Measurements from ENCODE around the gene PRPF19. TPM values are rescaled to one million over a fixed set of nuclear protein-coding genes. Genes with fewer than 3 reads are reported as not detected.

The PRPF19 gene
- polyA plus RNA-seq, 2 of the 4 experiments (the other 2 are of a cell fraction): 41.1 to 177 TPM

DNA sequence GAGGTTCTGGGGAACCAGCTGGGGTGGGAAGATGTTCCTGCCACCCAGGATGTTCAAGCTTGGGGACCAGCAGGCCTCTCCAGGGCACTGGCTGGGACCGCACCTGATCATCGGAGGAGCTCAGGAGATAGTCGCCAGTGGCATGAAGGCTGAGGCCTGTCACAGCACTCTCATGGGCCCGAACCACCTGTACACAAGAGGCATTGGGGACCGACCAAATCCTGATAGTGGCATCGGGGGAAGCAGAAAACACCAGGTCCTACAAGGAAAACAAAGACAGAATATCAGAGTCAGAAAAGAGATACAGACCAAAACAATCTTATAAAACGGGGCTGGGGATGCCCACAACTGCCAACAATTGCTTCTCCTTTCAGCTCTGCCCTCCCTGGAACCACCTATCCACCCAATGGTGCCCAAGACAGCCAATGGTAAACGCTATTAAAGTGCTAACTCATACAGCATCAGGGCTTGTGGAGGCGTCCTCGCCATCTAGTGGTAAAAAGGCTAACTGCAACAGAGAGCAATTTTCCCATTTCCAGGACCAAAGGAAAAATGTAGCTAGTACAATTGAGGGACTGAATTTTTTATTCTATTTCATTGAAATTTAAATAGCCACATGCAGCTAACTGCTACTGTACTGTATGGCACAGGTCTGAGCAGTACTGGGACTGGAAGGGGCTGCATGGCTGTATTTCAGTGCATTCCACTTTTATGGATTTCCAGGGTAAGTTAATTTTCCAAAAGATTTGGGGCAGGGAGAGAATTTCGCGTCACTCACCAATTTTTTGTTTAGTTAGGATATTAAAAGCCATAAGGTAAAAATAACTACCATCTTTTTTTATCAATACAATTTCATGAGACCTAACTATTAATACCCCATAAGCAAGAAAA is 7.1 kb downstream of the PRPF19 start:
- CTCF ChIA-PET: interaction anchor here (0.6 to 12.7 kb wide), 37 partner anchors 9 to 483 kb away, joined by 3 to 153 read pairs (median 5); partner anchors contain the start of genes CCDC86, PTGDR2, TMEM109 and ZP1
- no peaks in the 10 kb centered on the region for H3K9me3 ChIP-seq
- H3K4me3 ChIP-seq: no peak overlapping the region
- H3K27ac ChIP-seq: peak overlapping the region; percentile 46 to 75; a peak in 5 of 6 replicates
- POLR2A ChIA-PET: interaction anchor here (0.6 kb wide), 1 partner anchor 124 kb away, joined by 3 read pairs; no protein-coding TSS in a partner anchor
- 56% methylated on average over 11 of the region's 12 CpGs for WGBS (ENCODE audit: missing lambda C conversion rate)
- H3K4me1 ChIP-seq: peaks cover 7% of the 10 kb centered on the region; the same call in 2 of the 3 replicates
- peak; percentile 76 to 81 for DNase-seq (ENCODE audit: low read depth in 1 of 2, low spot score in 1 of 2)
- no peak for FAIRE-seq
- H3K4me2 ChIP-seq: no peak overlapping the region
- ATAC-seq: peak; percentile 85 to 97
- TF ChIP-seq FOXS1 (CRISPR knock-in tag; IDR thresholded peaks at IDR 0.05) (no peak; the same call in 1 of the 2 replicates), EHMT2 (IDR thresholded peaks at IDR 0.05; ENCODE audit: low read depth) (no peak), MYC (IDR thresholded peaks at IDR 0.05; ENCODE audit: borderline replicate concordance, low read length) (no peak), CHD2 (IDR thresholded peaks at IDR 0.05; ENCODE audit: low read length, partially characterized antibody) (no peak), MAFK (IDR thresholded peaks at IDR 0.05; ENCODE audit: partially characterized antibody) (peak; percentile 75), KDM1A (IDR thresholded peaks at IDR 0.05; ENCODE audit: low read depth) (no peak), HEYL (CRISPR knock-in tag; IDR thresholded peaks at IDR 0.05) (no peak), HDAC2 (IDR thresholded peaks at IDR 0.05) (no peak), PHF8 (IDR thresholded peaks at IDR 0.05; ENCODE audit: borderline replicate concordance, low read depth) (no peak), GATA3 (IDR thresholded peaks at IDR 0.05; ENCODE audit: borderline replicate concordance) (no peak), SMC3 (IDR thresholded peaks at IDR 0.05) (peak; percentile 75), NR3C1 (IDR thresholded peaks at IDR 0.05) (no peak), KDM5A (IDR thresholded peaks at IDR 0.05) (no peak), ZNF302 (CRISPR knock-in tag; IDR thresholded peaks at IDR 0.05) (no peak), CBX8 (IDR thresholded peaks at IDR 0.05) (no peak), TFCP2L1 (CRISPR knock-in tag; IDR thresholded peaks at IDR 0.05) (no peak), RCOR1 (IDR thresholded peaks at IDR 0.05; ENCODE audit: low read depth, low read length) (no peak), HOXB5 (CRISPR knock-in tag; IDR thresholded peaks at IDR 0.05) (no peak), JUNB (IDR thresholded peaks at IDR 0.05) (no peak), ESRRA (IDR thresholded peaks at IDR 0.05; ENCODE audit: borderline replicate concordance, low read length) (no peak), CBX2 (IDR thresholded peaks at IDR 0.05; ENCODE audit: borderline replicate concordance, low read depth) (no peak), ZFP36 (IDR thresholded peaks at IDR 0.05; ENCODE audit: borderline replicate concordance, partially characterized antibody) (no peak), NFE2L2 (conservative IDR thresholded peaks at IDR 0.05; ENCODE audit: low read length) (peak; percentile 61), RAD21 (conservative IDR thresholded peaks at IDR 0.05 in 1 of 2, IDR thresholded peaks at IDR 0.05 in 1 of 2) (peak; percentile 45 to 55), TP53 (CRISPR knock-in tag; IDR thresholded peaks at IDR 0.05) (no peak), BHLHE40 (IDR thresholded peaks at IDR 0.05; ENCODE audit: low read depth, low read length) (no peak)
- TF ChIP-seq, protein P1, sequence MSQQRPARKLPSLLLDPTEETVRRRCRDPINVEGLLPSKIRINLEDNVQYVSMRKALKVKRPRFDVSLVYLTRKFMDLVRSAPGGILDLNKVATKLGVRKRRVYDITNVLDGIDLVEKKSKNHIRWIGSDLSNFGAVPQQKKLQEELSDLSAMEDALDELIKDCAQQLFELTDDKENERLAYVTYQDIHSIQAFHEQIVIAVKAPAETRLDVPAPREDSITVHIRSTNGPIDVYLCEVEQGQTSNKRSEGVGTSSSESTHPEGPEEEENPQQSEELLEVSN (IDR thresholded peaks at IDR 0.05; ENCODE audit: borderline replicate concordance, low read depth): no peak
- TF ChIP-seq, protein P2, sequence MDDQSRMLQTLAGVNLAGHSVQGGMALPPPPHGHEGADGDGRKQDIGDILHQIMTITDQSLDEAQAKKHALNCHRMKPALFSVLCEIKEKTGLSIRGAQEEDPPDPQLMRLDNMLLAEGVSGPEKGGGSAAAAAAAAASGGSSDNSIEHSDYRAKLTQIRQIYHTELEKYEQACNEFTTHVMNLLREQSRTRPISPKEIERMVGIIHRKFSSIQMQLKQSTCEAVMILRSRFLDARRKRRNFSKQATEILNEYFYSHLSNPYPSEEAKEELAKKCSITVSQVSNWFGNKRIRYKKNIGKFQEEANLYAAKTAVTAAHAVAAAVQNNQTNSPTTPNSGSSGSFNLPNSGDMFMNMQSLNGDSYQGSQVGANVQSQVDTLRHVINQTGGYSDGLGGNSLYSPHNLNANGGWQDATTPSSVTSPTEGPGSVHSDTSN (IDR thresholded peaks at IDR 0.05): no peak
- TF ChIP-seq, protein P3, sequence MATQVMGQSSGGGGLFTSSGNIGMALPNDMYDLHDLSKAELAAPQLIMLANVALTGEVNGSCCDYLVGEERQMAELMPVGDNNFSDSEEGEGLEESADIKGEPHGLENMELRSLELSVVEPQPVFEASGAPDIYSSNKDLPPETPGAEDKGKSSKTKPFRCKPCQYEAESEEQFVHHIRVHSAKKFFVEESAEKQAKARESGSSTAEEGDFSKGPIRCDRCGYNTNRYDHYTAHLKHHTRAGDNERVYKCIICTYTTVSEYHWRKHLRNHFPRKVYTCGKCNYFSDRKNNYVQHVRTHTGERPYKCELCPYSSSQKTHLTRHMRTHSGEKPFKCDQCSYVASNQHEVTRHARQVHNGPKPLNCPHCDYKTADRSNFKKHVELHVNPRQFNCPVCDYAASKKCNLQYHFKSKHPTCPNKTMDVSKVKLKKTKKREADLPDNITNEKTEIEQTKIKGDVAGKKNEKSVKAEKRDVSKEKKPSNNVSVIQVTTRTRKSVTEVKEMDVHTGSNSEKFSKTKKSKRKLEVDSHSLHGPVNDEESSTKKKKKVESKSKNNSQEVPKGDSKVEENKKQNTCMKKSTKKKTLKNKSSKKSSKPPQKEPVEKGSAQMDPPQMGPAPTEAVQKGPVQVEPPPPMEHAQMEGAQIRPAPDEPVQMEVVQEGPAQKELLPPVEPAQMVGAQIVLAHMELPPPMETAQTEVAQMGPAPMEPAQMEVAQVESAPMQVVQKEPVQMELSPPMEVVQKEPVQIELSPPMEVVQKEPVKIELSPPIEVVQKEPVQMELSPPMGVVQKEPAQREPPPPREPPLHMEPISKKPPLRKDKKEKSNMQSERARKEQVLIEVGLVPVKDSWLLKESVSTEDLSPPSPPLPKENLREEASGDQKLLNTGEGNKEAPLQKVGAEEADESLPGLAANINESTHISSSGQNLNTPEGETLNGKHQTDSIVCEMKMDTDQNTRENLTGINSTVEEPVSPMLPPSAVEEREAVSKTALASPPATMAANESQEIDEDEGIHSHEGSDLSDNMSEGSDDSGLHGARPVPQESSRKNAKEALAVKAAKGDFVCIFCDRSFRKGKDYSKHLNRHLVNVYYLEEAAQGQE (IDR thresholded peaks at IDR 0.05): no peak
- TF ChIP-seq, protein P4, sequence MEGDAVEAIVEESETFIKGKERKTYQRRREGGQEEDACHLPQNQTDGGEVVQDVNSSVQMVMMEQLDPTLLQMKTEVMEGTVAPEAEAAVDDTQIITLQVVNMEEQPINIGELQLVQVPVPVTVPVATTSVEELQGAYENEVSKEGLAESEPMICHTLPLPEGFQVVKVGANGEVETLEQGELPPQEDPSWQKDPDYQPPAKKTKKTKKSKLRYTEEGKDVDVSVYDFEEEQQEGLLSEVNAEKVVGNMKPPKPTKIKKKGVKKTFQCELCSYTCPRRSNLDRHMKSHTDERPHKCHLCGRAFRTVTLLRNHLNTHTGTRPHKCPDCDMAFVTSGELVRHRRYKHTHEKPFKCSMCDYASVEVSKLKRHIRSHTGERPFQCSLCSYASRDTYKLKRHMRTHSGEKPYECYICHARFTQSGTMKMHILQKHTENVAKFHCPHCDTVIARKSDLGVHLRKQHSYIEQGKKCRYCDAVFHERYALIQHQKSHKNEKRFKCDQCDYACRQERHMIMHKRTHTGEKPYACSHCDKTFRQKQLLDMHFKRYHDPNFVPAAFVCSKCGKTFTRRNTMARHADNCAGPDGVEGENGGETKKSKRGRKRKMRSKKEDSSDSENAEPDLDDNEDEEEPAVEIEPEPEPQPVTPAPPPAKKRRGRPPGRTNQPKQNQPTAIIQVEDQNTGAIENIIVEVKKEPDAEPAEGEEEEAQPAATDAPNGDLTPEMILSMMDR (IDR thresholded peaks at IDR 0.05): peak; percentile 85
- TF ChIP-seq, protein P5, sequence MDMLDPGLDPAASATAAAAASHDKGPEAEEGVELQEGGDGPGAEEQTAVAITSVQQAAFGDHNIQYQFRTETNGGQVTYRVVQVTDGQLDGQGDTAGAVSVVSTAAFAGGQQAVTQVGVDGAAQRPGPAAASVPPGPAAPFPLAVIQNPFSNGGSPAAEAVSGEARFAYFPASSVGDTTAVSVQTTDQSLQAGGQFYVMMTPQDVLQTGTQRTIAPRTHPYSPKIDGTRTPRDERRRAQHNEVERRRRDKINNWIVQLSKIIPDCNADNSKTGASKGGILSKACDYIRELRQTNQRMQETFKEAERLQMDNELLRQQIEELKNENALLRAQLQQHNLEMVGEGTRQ (IDR thresholded peaks at IDR 0.05): no peak
- TF ChIP-seq, protein P6, sequence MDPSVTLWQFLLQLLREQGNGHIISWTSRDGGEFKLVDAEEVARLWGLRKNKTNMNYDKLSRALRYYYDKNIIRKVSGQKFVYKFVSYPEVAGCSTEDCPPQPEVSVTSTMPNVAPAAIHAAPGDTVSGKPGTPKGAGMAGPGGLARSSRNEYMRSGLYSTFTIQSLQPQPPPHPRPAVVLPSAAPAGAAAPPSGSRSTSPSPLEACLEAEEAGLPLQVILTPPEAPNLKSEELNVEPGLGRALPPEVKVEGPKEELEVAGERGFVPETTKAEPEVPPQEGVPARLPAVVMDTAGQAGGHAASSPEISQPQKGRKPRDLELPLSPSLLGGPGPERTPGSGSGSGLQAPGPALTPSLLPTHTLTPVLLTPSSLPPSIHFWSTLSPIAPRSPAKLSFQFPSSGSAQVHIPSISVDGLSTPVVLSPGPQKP (IDR thresholded peaks at IDR 0.05; ENCODE audit: low read depth, low read length): no peak

Data from A549 (cell line).